ENCODE measurements around the gene ADGRL3.

The ADGRL3 gene

GRCh38 chr4:61805227-61805626 is 605.1 kb downstream of the ADGRL3 start:
- ATAC-seq (ENCODE audit: insufficient read depth, low read depth): no peak
- no peaks in the 10 kb centered on the region for H4K20me1 ChIP-seq (ENCODE audit: insufficient read depth, low read length)
- no peaks in the 10 kb centered on the region for H3K79me2 ChIP-seq (ENCODE audit: insufficient read depth, low read length)
- no peak overlapping the region for H3K4me3 ChIP-seq (ENCODE audit: low read depth in 1 of 2, low read length in 2 of 2)
- TF ChIP-seq CTCF (IDR thresholded peaks at IDR 0.05; ENCODE audit: borderline replicate concordance, extremely low read depth, low read length, poor library complexity, severe bottlenecking) (no peak), EZH2 (IDR thresholded peaks at IDR 0.05; ENCODE audit: borderline replicate concordance, low read depth, low read length, severe bottlenecking) (no peak)
- no peak for DNase-seq
- H3K27me3 ChIP-seq (ENCODE audit: insufficient read depth, low read length, poor library complexity): no peaks in the 10 kb centered on the region
- H3K4me2 ChIP-seq (ENCODE audit: insufficient read depth, low read length): no peak overlapping the region
- H3K4me1 ChIP-seq (ENCODE audit: insufficient read depth, low read length): no peaks in the 10 kb centered on the region
- no peak overlapping the region for H3K9ac ChIP-seq (ENCODE audit: low read depth, low read length)
- no peak overlapping the region for H3K27ac ChIP-seq (ENCODE audit: low read length)
- no peaks in the 10 kb centered on the region for H3K36me3 ChIP-seq (ENCODE audit: insufficient read depth, low read length)
- no peaks in the 10 kb centered on the region for H3K9me3 ChIP-seq (ENCODE audit: insufficient read depth, low read length, severe bottlenecking)
- H2AFZ ChIP-seq (ENCODE audit: low read depth, low read length): no peak overlapping the region

- Histone ChIP-seq H3K27me3 (ENCODE audit: insufficient read depth, low read length, poor library complexity) (no peaks in the 10 kb centered on the region), H2AFZ (ENCODE audit: low read depth, low read length) (no peak overlapping the region), H3K9me3 (ENCODE audit: insufficient read depth, low read length, severe bottlenecking) (no peaks in the 10 kb centered on the region), H3K9ac (ENCODE audit: low read depth, low read length) (no peak overlapping the region), H3K79me2 (ENCODE audit: insufficient read depth, low read length) (no peaks in the 10 kb centered on the region), H3K36me3 (ENCODE audit: insufficient read depth, low read length) (no peaks in the 10 kb centered on the region), H3K27ac (ENCODE audit: low read length) (no peak overlapping the region), H4K20me1 (ENCODE audit: insufficient read depth, low read length) (no peaks in the 10 kb centered on the region), H3K4me1 (ENCODE audit: insufficient read depth, low read length) (no peaks in the 10 kb centered on the region), H3K4me2 (ENCODE audit: insufficient read depth, low read length) (no peak overlapping the region), H3K4me3 (ENCODE audit: low read depth in 1 of 2, low read length in 2 of 2) (no peak overlapping the region)
- TF ChIP-seq EZH2 (IDR thresholded peaks at IDR 0.05; ENCODE audit: borderline replicate concordance, low read depth, low read length, severe bottlenecking): no peak
- no peak for ATAC-seq (ENCODE audit: insufficient read depth, low read depth)
- DNase-seq: no peak
These were observed 605.9 kb downstream of the ADGRL3 start for GRCh38 chr4:61805979-61806378.

DNA sequence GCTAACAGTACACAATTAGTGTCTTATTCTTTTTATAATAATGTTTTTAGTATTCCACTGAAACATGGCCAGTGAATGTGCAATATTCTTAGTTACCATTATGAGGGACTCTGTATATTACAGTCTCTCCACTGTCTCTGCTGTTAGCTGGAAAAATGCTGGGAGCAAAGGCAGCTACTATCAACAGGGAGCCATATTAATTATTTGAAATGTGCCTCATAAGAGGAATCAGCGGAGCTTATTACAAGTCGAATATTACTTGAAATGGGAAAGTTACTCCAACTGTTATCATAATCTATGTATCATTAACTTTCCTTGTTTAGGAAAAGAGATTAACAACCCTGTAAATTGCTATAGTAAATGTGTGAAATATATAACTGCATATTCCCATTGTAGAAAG is 612.0 kb downstream of the ADGRL3 start:
- ATAC-seq (ENCODE audit: insufficient read depth, low read depth): no peak
- DNase-seq: no peak
- Histone ChIP-seq H4K20me1 (ENCODE audit: insufficient read depth, low read length) (no peaks in the 10 kb centered on the region), H3K27ac (ENCODE audit: low read length) (no peak overlapping the region), H2AFZ (ENCODE audit: low read depth, low read length) (no peak overlapping the region), H3K4me2 (ENCODE audit: insufficient read depth, low read length) (no peak overlapping the region), H3K36me3 (ENCODE audit: insufficient read depth, low read length) (no peaks in the 10 kb centered on the region), H3K9me3 (ENCODE audit: insufficient read depth, low read length, severe bottlenecking) (peaks cover 1% of the 10 kb centered on the region), H3K4me3 (ENCODE audit: low read depth in 1 of 2, low read length in 2 of 2) (no peak overlapping the region), H3K27me3 (ENCODE audit: insufficient read depth, low read length, poor library complexity) (no peaks in the 10 kb centered on the region), H3K9ac (ENCODE audit: low read depth, low read length) (no peak overlapping the region), H3K79me2 (ENCODE audit: insufficient read depth, low read length) (no peaks in the 10 kb centered on the region), H3K4me1 (ENCODE audit: insufficient read depth, low read length) (no peaks in the 10 kb centered on the region)
- no peak for TF ChIP-seq EZH2 (IDR thresholded peaks at IDR 0.05; ENCODE audit: borderline replicate concordance, low read depth, low read length, severe bottlenecking)
- no peak for TF ChIP-seq CTCF (IDR thresholded peaks at IDR 0.05; ENCODE audit: borderline replicate concordance, extremely low read depth, low read length, poor library complexity, severe bottlenecking)

GRCh38 chr4:61817071-61817470 is 616.9 kb downstream of the ADGRL3 start:
- no peaks in the 10 kb centered on the region for H3K4me1 ChIP-seq (ENCODE audit: insufficient read depth, low read length)
- H3K27ac ChIP-seq (ENCODE audit: low read length): no peak overlapping the region
- no peaks in the 10 kb centered on the region for H3K27me3 ChIP-seq (ENCODE audit: insufficient read depth, low read length, poor library complexity)
- no peak for TF ChIP-seq CTCF (IDR thresholded peaks at IDR 0.05; ENCODE audit: borderline replicate concordance, extremely low read depth, low read length, poor library complexity, severe bottlenecking)
- no peak for TF ChIP-seq EZH2 (IDR thresholded peaks at IDR 0.05; ENCODE audit: borderline replicate concordance, low read depth, low read length, severe bottlenecking)
- H4K20me1 ChIP-seq (ENCODE audit: insufficient read depth, low read length): no peaks in the 10 kb centered on the region
- H3K9ac ChIP-seq (ENCODE audit: low read depth, low read length): no peak overlapping the region
- no peak overlapping the region for H3K4me2 ChIP-seq (ENCODE audit: insufficient read depth, low read length)
- DNase-seq (no peak), ATAC-seq (ENCODE audit: insufficient read depth, low read depth) (no peak)
- peaks cover 4% of the 10 kb centered on the region for H3K9me3 ChIP-seq (ENCODE audit: insufficient read depth, low read length, severe bottlenecking)
- no peak overlapping the region for H2AFZ ChIP-seq (ENCODE audit: low read depth, low read length)
- H3K4me3 ChIP-seq (ENCODE audit: low read depth in 1 of 2, low read length in 2 of 2): no peak overlapping the region
- H3K36me3 ChIP-seq (ENCODE audit: insufficient read depth, low read length): no peaks in the 10 kb centered on the region
- H3K79me2 ChIP-seq (ENCODE audit: insufficient read depth, low read length): no peaks in the 10 kb centered on the region
